GF-D8 (cell line): ENCODE measurements around the gene RMND5A.
A peak's percentile ranks its signal among the peaks of the same experiment; 100 is the strongest.
"Not testable (repeated sequence)": the region's sequence is repeated elsewhere in the genome, so short reads cannot be mapped to it uniquely, and the experiment has no call there.

Experiments used
- DNase-seq: peaks from one replicate; lab custom pipeline; 2025; lab: John Stamatoyannopoulos, UW

Gene RMND5A

GRCh38 chr2:86714579-86715173 lies 5.4 kb upstream of the RMND5A start:
- not testable (repeated sequence) for DNase-seq

- DNase-seq: not testable (repeated sequence)
These were observed 841 bp upstream of the RMND5A start for GRCh38 chr2:86719263-86719636.

- not testable (repeated sequence) for DNase-seq
These were observed 639 bp downstream of the RMND5A start for GRCh38 chr2:86720540-86721320.

- DNase-seq: not testable (repeated sequence)
These were observed 5.6 kb downstream of the RMND5A start for GRCh38 chr2:86725706-86726105.

- not testable (repeated sequence) for DNase-seq
These were observed 12.0 kb downstream of the RMND5A start for GRCh38 chr2:86732040-86732525.

GRCh38 chr2:86732837-86733236 lies 12.7 kb downstream of the RMND5A start:
- DNase-seq: not testable (repeated sequence)

- DNase-seq: not testable (repeated sequence)
These were observed 13.4 kb downstream of the RMND5A start for GRCh38 chr2:86733528-86733927.

GRCh38 chr2:86734896-86735295 lies 14.8 kb downstream of the RMND5A start:
- not testable (repeated sequence) for DNase-seq

- DNase-seq: not testable (repeated sequence)
These were observed 19.4 kb downstream of the RMND5A start for GRCh38 chr2:86739485-86739884.

- not testable (repeated sequence) for DNase-seq
These were observed 19.8 kb downstream of the RMND5A start for GRCh38 chr2:86739889-86740288.

GRCh38 chr2:86741889-86742498 lies 21.9 kb downstream of the RMND5A start:
- not testable (repeated sequence) for DNase-seq

- DNase-seq: no peak
These were observed 24.1 kb downstream of the RMND5A start for GRCh38 chr2:86744152-86744551.

- DNase-seq: no peak
These were observed 26.8 kb downstream of the RMND5A start for GRCh38 chr2:86746939-86747338.

- no peak for DNase-seq
These were observed 27.9 kb downstream of the RMND5A start for GRCh38 chr2:86747711-86748639.

GRCh38 chr2:86750240-86750839 lies 30.2 kb downstream of the RMND5A start:
- no peak for DNase-seq

GRCh38 chr2:86751778-86752177 lies 31.7 kb downstream of the RMND5A start:
- no peak for DNase-seq

GRCh38 chr2:86752934-86753333 lies 32.8 kb downstream of the RMND5A start:
- DNase-seq: no peak

- no peak for DNase-seq
These were observed 33.5 kb downstream of the RMND5A start for GRCh38 chr2:86753606-86754005.

- no peak for DNase-seq
These were observed 38.3 kb downstream of the RMND5A start for GRCh38 chr2:86758405-86758804.

- DNase-seq: no peak
These were observed 40.3 kb downstream of the RMND5A start for GRCh38 chr2:86760371-86760770.

- peak; percentile 11 for DNase-seq
These were observed 44.7 kb downstream of the RMND5A start for GRCh38 chr2:86764661-86765309.
